Trophoblast cell (in vitro differentiated cells and primary cell): ENCODE results near the gene LGR4.

Experiments
- DNase-seq, 2 donors: peaks; one replicate each; pipeline ENCODE4 v3.0.0-alpha.2; 2016
- H2AFZ ChIP-seq: 2 replicates; pipeline ENCODE4 v1.6.1; 2013; ENCODE audit warnings: low read length, moderate library complexity, mild to moderate bottlenecking; ENCODE audit not compliant: insufficient read depth, poor library complexity
- H2AK5ac ChIP-seq: 2 replicates; pipeline ENCODE4 v1.6.1; 2013; ENCODE audit warnings: mild to moderate bottlenecking, low read length
- H2BK120ac ChIP-seq: 2 replicates; pipeline ENCODE4 v1.6.1; 2013; ENCODE audit warnings: low read length, mild to moderate bottlenecking, moderate library complexity; ENCODE audit not compliant: insufficient read depth, poor library complexity
- H2BK12ac ChIP-seq: 2 replicates; pipeline ENCODE4 v1.6.1; 2013; ENCODE audit warnings: mild to moderate bottlenecking, low read length, moderate library complexity
- H2BK5ac ChIP-seq: 2 replicates; pipeline ENCODE4 v1.6.1; 2013; ENCODE audit warnings: low read length, low read depth, moderate library complexity, mild to moderate bottlenecking; ENCODE audit not compliant: poor library complexity
- H3K14ac ChIP-seq: 2 replicates; pipeline ENCODE4 v1.6.1; 2013; ENCODE audit warnings: mild to moderate bottlenecking, low read length
- H3K18ac ChIP-seq: 2 replicates; pipeline ENCODE4 v1.6.1; 2013; ENCODE audit warnings: mild to moderate bottlenecking, low read length
- H3K23ac ChIP-seq: 2 replicates; pipeline ENCODE4 v1.6.1; 2013; ENCODE audit warnings: low read length
- H3K27ac ChIP-seq: 2 replicates; pipeline ENCODE4 v1.5.1; 2013; ENCODE audit warnings: low read depth, mild to moderate bottlenecking, inconsistent platforms, low read length, moderate library complexity
- H3K27me3 ChIP-seq: 2 replicates; pipeline ENCODE4 v1.6.1; 2013; ENCODE audit warnings: inconsistent platforms, mild to moderate bottlenecking, low read length, moderate library complexity; ENCODE audit not compliant: insufficient read depth
- H3K36me3 ChIP-seq, 2 experiments: 1 replicate in 1 of 2; 2 replicates in 1 of 2; pipeline ENCODE4 v1.6.1; 2013; ENCODE audit warnings: low read length in 2 of 2, mild to moderate bottlenecking in 2 of 2, moderate library complexity in 1 of 2; ENCODE audit not compliant: insufficient read depth in 2 of 2, control insufficient read depth in 1 of 2
- H3K4ac ChIP-seq: 2 replicates; pipeline ENCODE4 v1.6.1; 2013; ENCODE audit warnings: low read depth, mild to moderate bottlenecking, low read length, moderate library complexity
- H3K4me1 ChIP-seq, 2 experiments: 1 replicate in 1 of 2; 2 replicates in 1 of 2; pipeline ENCODE4 v1.6.1; 2013; ENCODE audit warnings: low read length in 2 of 2, mild to moderate bottlenecking in 2 of 2, moderate library complexity in 1 of 2; ENCODE audit not compliant: insufficient read depth in 2 of 2, control insufficient read depth in 1 of 2
- H3K4me2 ChIP-seq: 2 replicates; pipeline ENCODE4 v1.6.1; 2013; ENCODE audit warnings: inconsistent platforms, mild to moderate bottlenecking, low read length, moderate library complexity
- H3K4me3 ChIP-seq: 2 replicates; pipeline ENCODE4 v1.5.1; 2013; ENCODE audit warnings: mild to moderate bottlenecking, low read depth, low read length, inconsistent platforms
- H3K79me1 ChIP-seq: one replicate; pipeline ENCODE4 v1.6.1; 2013; ENCODE audit warnings: low read length
- H3K79me2 ChIP-seq: 2 replicates; pipeline ENCODE4 v1.6.1; 2013; ENCODE audit warnings: low read length, mild to moderate bottlenecking; ENCODE audit not compliant: control insufficient read depth, insufficient read depth, poor library complexity
- H3K9ac ChIP-seq: 2 replicates; pipeline ENCODE4 v1.6.1; 2013; ENCODE audit warnings: mild to moderate bottlenecking, low read length
- H3K9me3 ChIP-seq: 2 replicates; pipeline ENCODE4 v1.6.1; 2013; ENCODE audit warnings: low read depth, mild to moderate bottlenecking, control low read depth, inconsistent platforms, low read length; ENCODE audit not compliant: insufficient read depth
- H4K12ac ChIP-seq: 2 replicates; pipeline ENCODE4 v1.6.1; 2013; ENCODE audit warnings: low read depth, mild to moderate bottlenecking, low read length, moderate library complexity
- H4K8ac ChIP-seq: 2 replicates; pipeline ENCODE4 v1.6.1; 2013; ENCODE audit warnings: low read depth, mild to moderate bottlenecking, low read length, moderate library complexity
- H4K91ac ChIP-seq: one replicate; pipeline ENCODE4 v1.6.1; 2013; ENCODE audit warnings: low read depth, mild to moderate bottlenecking, low read length, moderate library complexity
- WGBS: extraction: QIAGEN DNeasy Blood & Tissue Kit; methylation state at CpG from one replicate; pipeline ENCODE4 v1.1.7; 2013; ENCODE audit warnings: missing lambda C conversion rate; ENCODE audit not compliant: insufficient read length, insufficient coverage; ENCODE audit errors: extremely low coverage; 5-methylcytosine and 5-hydroxymethylcytosine counted together

Gene LGR4

DNA sequence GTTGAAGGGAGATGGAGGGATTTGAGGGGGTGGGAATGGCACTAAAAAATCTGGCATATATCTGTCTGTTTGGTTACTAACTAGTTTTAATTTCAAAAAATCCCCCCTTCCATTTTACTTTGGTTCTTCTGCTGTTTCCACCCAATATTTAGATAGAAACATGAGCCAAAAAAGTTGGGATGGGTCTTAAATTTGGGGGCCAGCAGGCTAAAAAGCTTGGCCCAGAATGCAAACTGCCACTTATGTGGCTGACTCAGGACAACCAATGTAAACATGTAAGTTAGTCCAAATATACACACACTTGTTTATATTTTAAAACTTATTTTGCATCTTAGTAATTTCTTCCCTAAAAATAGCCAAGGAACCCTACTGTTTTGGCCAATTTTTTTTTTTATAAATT is 35.7 kb downstream of the LGR4 start:
- no peak for DNase-seq
- H3K14ac ChIP-seq = no peak overlapping the region
- H3K4me3 ChIP-seq = no peak overlapping the region
- no peak overlapping the region for H2AK5ac ChIP-seq
- H3K79me2 ChIP-seq = peaks cover 2% of the 10 kb centered on the region
- H3K9ac ChIP-seq = no peak overlapping the region
- no peaks in the 10 kb centered on the region for H3K9me3 ChIP-seq
- peaks cover 1% of the 10 kb centered on the region for H3K79me1 ChIP-seq
- no peak overlapping the region for H4K91ac ChIP-seq
- H3K27ac ChIP-seq = no peak overlapping the region
- H3K27me3 ChIP-seq = no peaks in the 10 kb centered on the region
- H3K4me2 ChIP-seq = no peak overlapping the region
- H3K36me3 ChIP-seq = peaks cover 0 to 1% of the 10 kb centered on the region in 2 experiments
- H3K23ac ChIP-seq = no peak overlapping the region
- no peak overlapping the region for H4K12ac ChIP-seq
- no peak overlapping the region for H4K8ac ChIP-seq
- H2BK120ac ChIP-seq = no peak overlapping the region
- H3K4ac ChIP-seq = peak overlapping the region; percentile 79
- no peaks in the 10 kb centered on the region for H3K4me1 ChIP-seq
- no peak overlapping the region for H3K18ac ChIP-seq
- no peak overlapping the region for H2BK5ac ChIP-seq
- H2BK12ac ChIP-seq = no peak overlapping the region
- H2AFZ ChIP-seq = no peak overlapping the region

DNA sequence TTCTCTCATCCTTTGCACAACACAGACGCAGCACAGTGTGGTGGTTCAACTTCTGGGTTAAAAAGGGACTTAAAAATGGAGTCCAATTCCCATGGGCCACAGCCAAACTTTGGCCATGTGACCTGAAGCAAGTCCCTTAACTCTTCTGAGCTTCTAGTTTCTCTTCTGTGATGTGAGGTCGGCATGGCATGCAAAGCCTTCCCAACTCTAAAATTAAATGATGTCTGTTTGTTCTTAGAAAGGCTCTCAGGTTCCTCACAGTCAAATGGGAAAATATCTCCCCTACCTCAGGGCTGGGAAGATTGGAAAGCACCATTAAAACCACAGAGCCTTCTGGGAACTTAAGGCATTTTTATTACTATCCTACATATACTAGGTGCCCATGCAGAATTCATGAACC is 38.8 kb downstream of the LGR4 start:
- DNase-seq = no peak
- Histone ChIP-seq H2BK120ac (no peak overlapping the region), H3K79me2 (peaks cover 4% of the 10 kb centered on the region), H3K27ac (no peak overlapping the region), H2AFZ (no peak overlapping the region), H3K36me3 (no peaks in the 10 kb centered on the region), H3K14ac (no peak overlapping the region), H3K18ac (no peak overlapping the region), H4K91ac (no peak overlapping the region), H3K9me3 (no peaks in the 10 kb centered on the region), H3K4me3 (no peak overlapping the region), H3K79me1 (peaks cover 4% of the 10 kb centered on the region), H4K12ac (no peak overlapping the region), H3K4ac (peak overlapping the region; percentile 52), H2BK5ac (no peak overlapping the region), H3K4me1 (peaks cover 6 to 8% of the 10 kb centered on the region in 2 experiments), H3K4me2 (no peak overlapping the region), H2BK12ac (no peak overlapping the region), H3K23ac (no peak overlapping the region), H3K27me3 (no peaks in the 10 kb centered on the region), H2AK5ac (no peak overlapping the region), H3K9ac (no peak overlapping the region), H4K8ac (no peak overlapping the region)
- no CpG with 5 or more reads among the region's 2 CpGs for WGBS

DNA sequence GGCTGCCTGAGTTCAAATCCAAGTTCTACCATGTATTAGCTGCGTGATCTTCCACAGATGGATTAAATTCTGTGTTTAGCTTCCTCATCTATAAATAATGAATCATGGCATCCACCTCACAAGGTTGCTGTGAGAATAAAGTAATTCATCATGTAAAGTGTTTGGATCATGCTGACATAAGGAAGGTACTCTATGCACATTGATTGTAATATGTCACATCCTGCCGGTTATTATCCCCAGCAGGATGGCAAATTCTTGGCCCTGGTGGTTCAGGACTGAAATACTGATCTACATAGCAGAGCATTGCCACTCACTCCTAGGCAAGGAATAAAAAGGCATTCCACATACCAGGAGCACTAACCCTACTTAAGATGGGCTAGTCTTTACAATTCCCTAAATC is 40.8 kb downstream of the LGR4 start:
- H4K12ac ChIP-seq = no peak overlapping the region
- no peak overlapping the region for H2AFZ ChIP-seq
- DNase-seq = no peak
- no peaks in the 10 kb centered on the region for H3K9me3 ChIP-seq
- H3K79me1 ChIP-seq = peaks cover 6% of the 10 kb centered on the region
- no peak overlapping the region for H3K4me3 ChIP-seq
- no CpG with 5 or more reads among the region's 2 CpGs for WGBS
- H3K18ac ChIP-seq = no peak overlapping the region
- peaks cover 6 to 12% of the 10 kb centered on the region in 2 experiments for H3K4me1 ChIP-seq
- H3K23ac ChIP-seq = no peak overlapping the region
- no peaks in the 10 kb centered on the region for H3K27me3 ChIP-seq
- H3K79me2 ChIP-seq = peaks cover 3% of the 10 kb centered on the region
- peak overlapping the region; percentile 51 for H3K4ac ChIP-seq
- no peaks in the 10 kb centered on the region for H3K36me3 ChIP-seq
- no peak overlapping the region for H2BK5ac ChIP-seq
- H4K91ac ChIP-seq = no peak overlapping the region
- no peak overlapping the region for H3K27ac ChIP-seq
- H2AK5ac ChIP-seq = no peak overlapping the region
- H3K9ac ChIP-seq = no peak overlapping the region
- H3K14ac ChIP-seq = no peak overlapping the region
- H3K4me2 ChIP-seq = no peak overlapping the region
- H2BK120ac ChIP-seq = no peak overlapping the region
- no peak overlapping the region for H2BK12ac ChIP-seq
- no peak overlapping the region for H4K8ac ChIP-seq

DNA sequence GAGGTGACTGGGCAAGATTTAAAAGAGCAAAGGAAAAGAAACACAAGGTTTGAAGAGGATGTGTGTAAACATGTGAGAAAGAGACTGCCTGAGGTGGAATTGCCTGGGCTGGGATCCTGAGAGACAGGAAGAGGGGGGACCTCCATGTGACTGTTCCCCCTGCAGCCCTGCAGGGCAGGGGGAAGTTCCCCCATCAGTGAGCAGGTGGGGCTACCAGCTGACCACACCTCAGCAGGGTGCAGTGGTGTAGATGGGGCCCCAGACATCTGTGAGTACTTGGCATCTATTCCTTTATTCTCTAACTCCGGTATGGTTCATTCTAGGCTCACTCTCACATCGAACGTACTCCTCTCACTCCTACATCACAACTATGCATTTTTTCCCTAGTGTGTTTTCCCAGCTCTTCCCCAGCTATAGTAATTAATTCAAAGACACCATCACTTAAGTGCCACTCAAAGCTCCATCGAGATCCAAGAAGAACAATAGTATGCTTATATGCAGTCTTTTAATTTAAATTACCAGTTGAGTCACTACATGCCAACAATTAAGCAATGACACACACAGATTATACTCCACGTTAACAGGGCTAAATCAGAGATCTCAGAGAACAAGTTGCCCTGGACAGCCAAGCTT is 42.7 kb downstream of the LGR4 start:
- no peak overlapping the region for H2AFZ ChIP-seq
- H3K4me2 ChIP-seq = no peak overlapping the region
- peak in 1 of 2 donors; percentile 41 for DNase-seq
- H3K4me1 ChIP-seq = peaks cover 6 to 12% of the 10 kb centered on the region in 2 experiments
- H3K18ac ChIP-seq = peak overlapping the region; percentile 82
- H4K8ac ChIP-seq = no peak overlapping the region
- H4K91ac ChIP-seq = peak overlapping the region; percentile 57
- H3K9me3 ChIP-seq = no peaks in the 10 kb centered on the region
- peaks cover 5% of the 10 kb centered on the region for H3K79me2 ChIP-seq
- no peak overlapping the region for H2AK5ac ChIP-seq
- no peak overlapping the region for H3K9ac ChIP-seq
- peak overlapping the region; percentile 33 for H2BK5ac ChIP-seq
- no peaks in the 10 kb centered on the region for H3K36me3 ChIP-seq
- H3K79me1 ChIP-seq = peaks cover 6% of the 10 kb centered on the region
- no peaks in the 10 kb centered on the region for H3K27me3 ChIP-seq
- 100% methylated on average over 2 of the region's 5 CpGs for WGBS
- H2BK12ac ChIP-seq = no peak overlapping the region
- H3K27ac ChIP-seq = peak overlapping the region; percentile 27
- no peak overlapping the region for H3K23ac ChIP-seq
- H4K12ac ChIP-seq = peak overlapping the region; percentile 80
- H3K4ac ChIP-seq = peak overlapping the region; percentile 64
- H3K4me3 ChIP-seq = no peak overlapping the region
- peak overlapping the region; percentile 67 for H3K14ac ChIP-seq
- H2BK120ac ChIP-seq = peak overlapping the region; percentile 83
